ENCODE results near the gene TAPBP.
"Not testable (repeated sequence)": the region's sequence is repeated elsewhere in the genome, so short reads cannot be mapped to it uniquely, and the experiment has no call there.

Gene TAPBP

DNA sequence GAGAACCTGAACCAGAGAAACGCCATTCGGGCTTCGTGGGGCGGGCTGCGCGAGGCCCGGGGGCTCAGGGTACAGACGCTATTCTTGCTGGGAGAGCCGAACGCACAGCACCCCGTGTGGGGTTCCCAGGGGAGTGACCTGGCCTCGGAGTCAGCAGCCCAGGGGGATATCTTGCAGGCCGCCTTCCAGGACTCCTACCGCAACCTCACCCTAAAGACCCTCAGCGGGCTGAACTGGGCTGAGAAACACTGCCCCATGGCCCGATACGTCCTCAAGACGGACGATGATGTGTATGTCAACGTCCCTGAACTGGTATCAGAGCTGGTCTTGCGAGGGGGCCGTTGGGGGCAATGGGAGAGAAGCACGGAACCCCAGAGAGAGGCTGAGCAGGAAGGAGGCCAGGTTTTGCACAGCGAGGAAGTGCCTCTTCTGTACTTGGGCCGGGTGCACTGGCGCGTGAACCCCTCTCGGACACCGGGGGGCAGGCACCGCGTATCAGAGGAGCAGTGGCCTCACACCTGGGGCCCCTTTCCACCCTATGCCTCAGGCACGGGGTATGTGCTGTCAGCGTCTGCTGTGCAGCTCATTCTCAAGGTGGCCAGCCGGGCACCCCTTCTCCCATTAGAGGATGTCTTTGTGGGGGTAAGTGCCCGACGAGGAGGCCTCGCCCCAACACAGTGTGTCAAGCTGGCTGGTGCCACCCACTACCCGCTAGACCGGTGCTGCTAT is 36.1 kb downstream of the TAPBP start:
- no peak for DNase-seq (ENCODE audit: low read depth in 4 of 4, low spot score in 1 of 4)

DNA sequence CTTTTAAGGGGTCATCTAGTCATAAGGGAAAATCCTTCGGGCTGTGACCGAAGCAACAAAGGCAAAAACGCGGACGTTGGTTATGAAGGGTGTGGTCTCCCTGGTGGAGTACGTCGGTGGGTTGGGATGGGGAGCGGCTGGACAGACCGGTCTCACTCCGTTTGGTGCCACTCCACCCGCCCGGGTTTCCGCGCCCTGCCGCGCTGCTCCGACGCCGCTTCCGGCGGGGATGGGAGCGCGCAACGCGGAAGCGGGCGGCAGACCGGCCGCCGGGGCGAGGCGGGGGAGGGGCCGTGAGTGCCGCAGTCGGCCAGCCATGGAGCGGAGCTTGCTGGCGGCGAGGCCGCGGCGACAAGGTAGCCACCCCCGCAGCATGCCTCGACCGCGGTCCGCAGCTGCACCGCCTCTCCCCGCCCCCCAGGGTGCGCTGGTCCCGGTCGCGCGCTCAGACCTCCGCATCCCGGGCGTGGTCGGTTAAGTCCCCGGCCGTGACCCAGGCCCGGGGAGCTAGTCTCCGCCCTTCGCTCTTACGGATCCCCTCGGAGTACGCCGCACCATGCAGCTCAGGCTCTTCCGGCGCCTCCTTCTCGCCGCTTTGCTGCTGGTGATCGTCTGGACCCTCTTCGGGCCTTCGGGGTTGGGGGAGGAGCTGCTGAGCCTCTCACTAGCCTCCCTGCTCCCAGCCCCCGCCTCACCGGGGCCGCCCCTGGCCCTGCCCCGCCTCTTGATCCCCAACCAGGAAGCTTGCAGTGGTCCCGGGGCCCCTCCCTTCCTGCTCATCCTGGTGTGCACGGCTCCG is 36.8 kb downstream of the TAPBP start, which contains the start of gene B3GALT4:
Gene B3GALT4 (plus strand): TSS at position 260 of the 799 bp plus-strand sequence. CDS start 297 bp downstream, at position 557.
- DNase-seq (ENCODE audit: low read depth in 4 of 4, low spot score in 1 of 4) = peak in 2 of 4 experiments; percentile 69 to 79

DNA sequence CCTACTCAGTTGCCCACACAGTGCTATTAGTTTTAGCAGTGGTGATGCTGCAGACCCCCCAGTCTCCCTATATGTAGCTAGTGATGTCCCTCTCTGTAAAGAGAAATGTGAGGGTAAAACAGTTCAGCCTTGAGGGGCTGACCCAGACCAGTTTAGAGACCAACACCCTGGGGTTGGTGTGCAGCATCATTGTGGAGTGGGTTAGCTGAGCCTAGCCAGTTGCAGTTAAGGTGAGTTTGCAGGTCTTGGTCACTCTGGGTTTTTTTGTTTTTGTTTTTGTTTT is 37.4 kb downstream of the TAPBP start:
- no peak for DNase-seq (ENCODE audit: low read depth in 4 of 4, low spot score in 1 of 4)

DNA sequence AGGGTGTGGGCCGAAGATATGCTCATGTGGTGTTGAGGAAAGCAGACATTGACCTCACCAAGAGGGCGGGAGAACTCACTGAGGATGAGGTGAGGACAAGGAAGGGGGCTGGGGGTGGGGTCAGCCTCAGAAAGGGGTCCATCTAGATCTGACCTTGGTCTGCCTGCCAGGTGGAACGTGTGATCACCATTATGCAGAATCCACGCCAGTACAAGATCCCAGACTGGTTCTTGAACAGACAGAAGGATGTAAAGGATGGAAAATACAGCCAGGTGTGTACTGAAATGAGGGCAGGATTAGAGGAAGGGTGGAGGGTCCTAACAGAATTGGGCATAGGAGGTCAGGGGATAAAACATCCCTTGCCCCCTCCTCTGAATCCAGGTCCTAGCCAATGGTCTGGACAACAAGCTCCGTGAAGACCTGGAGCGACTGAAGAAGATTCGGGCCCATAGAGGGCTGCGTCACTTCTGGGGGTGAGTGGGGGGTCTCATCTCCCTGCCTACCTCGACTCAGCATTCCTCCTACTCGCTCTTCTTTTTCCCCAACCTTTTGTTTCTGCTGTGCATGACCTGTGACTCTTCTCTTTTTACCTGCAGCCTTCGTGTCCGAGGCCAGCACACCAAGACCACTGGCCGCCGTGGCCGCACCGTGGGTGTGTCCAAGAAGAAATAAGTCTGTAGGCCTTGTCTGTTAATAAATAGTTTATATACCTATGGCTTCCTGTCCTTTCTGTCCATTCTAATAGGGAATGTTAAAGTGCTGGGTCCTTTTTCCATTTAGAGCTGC is 37.9 kb downstream of the TAPBP start:
- not testable (repeated sequence) for DNase-seq (ENCODE audit: low read depth in 4 of 4, low spot score in 1 of 4)

DNA sequence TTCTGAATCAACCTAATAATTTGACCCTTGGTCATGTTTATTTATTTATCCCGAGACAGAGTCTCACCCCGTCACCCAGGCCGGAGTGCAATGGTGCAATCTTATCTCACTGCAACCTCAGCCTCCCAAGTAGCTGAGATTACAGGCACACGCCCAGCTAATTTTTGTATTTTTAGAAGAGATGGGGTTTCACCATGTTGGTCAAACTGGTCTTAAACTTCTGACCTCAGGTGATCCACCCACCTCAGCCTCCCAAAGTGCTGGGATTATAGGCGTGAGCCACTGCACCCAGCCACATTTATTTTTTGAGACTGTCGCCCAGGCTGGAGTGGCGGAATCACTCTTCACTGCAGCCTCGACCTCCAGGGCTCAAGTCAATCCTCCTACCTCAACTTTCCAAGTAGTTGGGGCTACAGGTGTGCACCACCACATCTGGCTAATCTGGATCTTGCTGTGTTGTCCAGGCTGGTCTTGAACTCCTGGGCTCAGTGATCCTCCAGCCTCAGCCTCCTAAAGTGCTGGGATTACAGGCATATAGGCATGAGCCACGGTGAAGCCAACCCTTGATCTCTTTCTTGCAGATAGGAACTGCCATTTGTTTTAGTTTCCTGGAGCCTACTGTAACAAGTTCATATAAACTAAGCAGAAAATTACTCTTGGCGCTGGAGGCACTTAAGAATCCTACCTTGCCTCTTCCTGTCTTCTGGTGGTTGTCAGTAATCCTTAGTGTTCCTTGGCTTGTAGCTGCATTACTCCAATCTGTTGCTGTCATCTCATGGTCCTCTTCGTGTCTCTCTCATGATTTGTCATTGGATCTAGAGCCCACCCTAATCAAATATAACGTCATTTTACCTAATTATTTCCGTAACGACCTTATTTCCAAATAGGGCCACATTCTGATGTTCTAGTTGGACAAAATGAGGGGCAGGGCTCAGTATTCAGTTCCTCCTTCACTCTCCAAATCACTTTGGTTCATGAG is 39.7 kb downstream of the TAPBP start:
- DNase-seq (ENCODE audit: low read depth in 4 of 4, low spot score in 1 of 4) = no peak

DNA sequence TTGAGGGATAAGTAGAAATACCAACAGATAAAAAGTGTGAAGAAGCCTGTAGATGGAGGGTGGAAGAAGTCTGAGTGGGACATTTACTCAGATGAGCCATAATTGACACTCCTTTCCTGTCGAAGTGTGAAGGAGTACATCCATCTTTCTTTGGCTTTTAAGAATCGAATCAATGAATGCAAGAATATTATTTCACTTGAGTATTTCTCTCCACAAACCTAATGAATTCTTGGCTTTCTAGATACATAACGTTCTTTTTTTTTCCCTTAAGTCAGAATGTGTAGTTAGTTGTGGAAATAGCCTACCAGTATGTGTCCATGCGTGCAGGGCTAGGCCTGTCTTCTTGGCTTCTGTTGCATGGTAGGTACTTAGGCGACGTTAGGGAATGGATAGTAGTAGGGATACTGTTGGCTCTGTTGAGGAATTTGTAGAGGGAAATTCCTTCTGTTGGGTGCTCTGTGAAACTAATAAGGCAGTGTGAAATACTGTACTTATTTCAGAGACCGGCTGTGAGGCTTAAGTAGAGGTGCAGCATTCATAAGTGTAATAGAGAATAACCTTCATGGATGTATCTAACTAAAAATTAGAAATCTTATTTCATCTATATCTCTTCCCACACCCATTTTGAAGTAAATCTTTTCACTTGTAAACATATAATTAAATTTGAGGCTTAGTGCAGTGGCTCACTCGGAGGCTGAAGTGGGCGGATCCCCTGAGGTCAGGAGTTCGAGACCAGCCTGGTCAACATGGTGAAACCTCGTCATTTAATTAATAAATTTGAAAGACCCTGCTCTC is 40.6 kb downstream of the TAPBP start:
- no peak for DNase-seq (ENCODE audit: low read depth in 4 of 4, low spot score in 1 of 4)

DNA sequence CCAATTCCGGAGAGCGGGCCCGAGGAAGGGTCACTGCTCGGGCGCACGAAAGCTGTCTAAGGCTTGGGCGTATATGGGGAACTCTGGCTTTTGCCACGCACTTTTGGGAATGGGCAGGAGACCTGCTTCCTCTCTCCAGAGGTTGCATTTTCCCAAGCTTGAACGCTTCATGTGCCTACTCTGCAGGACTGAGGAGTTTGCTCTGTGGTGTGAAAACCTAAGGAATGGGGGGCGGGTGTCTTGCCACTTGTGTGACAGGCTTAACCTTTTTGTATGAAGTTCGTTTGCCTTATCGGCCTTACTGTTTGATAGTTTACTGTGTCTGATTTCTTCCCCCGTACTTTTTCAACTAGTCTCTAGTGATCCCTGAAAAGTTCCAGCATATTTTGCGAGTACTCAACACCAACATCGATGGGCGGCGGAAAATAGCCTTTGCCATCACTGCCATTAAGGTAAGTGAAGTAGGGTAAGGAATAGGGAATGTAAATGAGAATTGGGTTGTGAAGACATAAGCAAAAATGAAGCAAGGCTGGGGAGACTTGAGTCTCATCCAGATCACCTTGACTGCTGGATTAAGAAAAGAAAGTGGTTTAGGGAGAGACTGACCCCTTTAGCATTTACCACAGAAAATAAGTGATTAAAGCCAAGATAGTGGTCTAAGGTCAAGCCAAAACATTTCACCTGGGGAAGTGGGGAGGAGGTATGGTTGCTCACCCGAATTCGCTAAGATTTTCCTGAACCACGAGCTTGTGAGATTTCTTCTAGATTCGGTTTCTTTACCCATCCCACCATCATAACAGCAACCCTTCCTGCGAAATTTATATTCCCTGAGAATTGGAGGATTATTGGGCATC is 41.4 kb downstream of the TAPBP start:
- no peak for DNase-seq (ENCODE audit: low read depth in 4 of 4, low spot score in 1 of 4)

DNA sequence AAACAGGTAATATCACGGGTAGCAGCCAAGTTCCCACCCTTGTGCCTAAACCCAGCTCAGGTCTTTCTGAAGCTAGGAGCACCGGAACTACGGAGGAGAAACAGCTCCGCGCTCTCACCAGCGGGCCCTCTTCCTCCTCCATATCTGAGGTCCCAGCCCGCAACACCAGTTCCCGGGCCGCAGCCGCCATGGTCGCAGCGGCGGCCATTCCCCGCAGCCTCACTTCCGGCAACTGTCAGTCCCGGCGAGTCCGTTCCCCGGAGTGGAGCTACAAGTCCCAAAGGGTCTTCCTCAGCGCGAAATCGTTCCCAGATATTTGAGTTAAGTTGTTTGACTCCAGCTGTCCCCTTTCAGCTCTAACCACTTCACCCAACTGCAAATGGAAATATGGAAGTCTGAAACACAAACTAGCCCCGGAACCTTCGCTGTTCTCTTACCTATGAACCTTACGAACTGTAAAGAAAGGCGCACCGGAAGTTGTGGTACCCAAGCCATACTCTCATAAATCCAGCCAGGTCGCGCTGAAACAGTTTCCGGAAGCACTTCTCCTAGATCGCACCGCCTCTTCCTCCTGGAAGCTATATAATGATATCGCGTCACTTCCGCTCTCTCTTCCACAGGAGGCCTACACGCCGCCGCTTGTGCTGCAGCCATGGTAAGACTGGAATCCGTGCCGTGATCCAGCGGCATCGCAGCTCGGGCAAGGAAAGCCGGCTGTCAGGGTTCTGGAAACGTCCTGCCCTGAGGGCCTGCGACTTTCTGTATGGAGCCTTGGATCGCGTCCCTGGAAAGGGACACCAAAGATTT is 42.2 kb downstream of the TAPBP start, which contains the start of the genes RPS18 and VPS52:
Gene RPS18 (plus strand): TSS at position 608 of the 807 bp plus-strand sequence. CDS start 45 bp downstream, at position 653.
Gene VPS52 (minus strand): TSS at position 409 of the 807 bp plus-strand sequence. CDS start 201 bp downstream, at position 208.
- peak; percentile 71 to 79 (median 76) for DNase-seq (ENCODE audit: low read depth in 4 of 4, low spot score in 1 of 4)

DNA sequence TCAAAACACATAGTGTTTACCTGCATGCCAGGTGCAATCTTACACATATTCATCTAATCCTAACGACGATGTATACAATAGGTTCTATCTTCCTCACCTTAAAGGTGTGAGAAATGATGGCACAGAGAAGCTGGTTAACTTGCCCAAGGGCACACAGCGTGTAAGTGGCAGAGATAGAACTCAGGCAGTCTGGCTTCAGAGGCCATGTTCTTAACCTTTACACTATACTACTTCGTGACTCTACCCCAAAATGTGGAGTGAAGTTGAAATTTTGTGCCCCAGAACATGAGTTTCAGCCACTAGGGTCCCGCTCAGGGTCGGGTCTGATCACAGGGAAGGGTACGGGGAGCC is 42.8 kb downstream of the TAPBP start:
- DNase-seq (ENCODE audit: low read depth in 4 of 4, low spot score in 1 of 4) = no peak

DNA sequence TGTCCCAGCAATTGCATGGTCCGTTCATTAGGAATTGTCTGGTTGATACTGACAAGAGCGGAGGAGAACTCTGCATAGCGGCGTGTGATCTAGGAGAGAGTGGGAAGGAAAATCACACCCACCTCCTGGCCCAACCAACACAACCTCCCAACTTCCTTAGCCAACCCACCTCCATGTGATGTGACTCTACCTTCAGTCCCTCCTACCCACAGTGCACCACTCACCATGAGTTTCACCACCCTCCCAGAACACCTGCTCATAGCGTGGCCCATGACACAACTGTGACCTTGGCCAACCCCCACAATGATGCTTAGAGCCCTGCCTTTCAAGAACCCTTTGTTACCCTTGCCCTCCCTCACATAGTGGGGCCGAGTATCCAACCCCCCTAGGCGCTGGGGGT is 49.9 kb downstream of the TAPBP start:
- no peak for DNase-seq (ENCODE audit: low read depth in 4 of 4, low spot score in 1 of 4)

- DNase-seq (ENCODE audit: low read depth in 4 of 4, low spot score in 1 of 4) = not testable (repeated sequence)
Observed at GRCh38 chr6:33262490-33262889, 51.4 kb downstream of the TAPBP start.

DNA sequence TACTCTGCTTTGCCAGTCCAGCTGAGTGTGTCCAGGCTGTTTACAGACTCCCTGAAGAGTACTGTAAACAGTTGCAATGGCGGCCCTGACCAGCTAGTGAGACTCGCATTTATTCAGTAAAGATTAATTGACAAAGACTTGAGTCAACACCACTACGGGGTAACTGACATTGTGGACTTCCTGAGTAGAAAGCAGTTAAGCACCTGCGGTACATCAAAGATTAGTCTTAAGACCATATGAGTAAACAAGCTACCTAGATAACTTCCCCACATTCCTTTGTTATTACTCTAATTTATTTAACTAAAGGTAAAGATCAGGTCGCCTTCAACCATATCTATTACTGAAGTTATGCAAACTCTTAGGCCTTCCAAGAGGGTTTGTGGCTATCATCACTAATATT is 54.8 kb downstream of the TAPBP start:
- DNase-seq (ENCODE audit: low read depth in 4 of 4, low spot score in 1 of 4) = no peak

GRCh38 chr6:33254591-33254990 is 59.3 kb downstream of the TAPBP start:
- DNase-seq (ENCODE audit: low read depth in 4 of 4, low spot score in 1 of 4) = no peak

- no peak for DNase-seq (ENCODE audit: low read depth in 4 of 4, low spot score in 1 of 4)
Observed at GRCh38 chr6:33252759-33253158, 61.1 kb downstream of the TAPBP start.

GRCh38 chr6:33251395-33252012 is 62.4 kb downstream of the TAPBP start:
- no peak for DNase-seq (ENCODE audit: low read depth in 4 of 4, low spot score in 1 of 4)

GRCh38 chr6:33250731-33251130 is 63.1 kb downstream of the TAPBP start:
- no peak for DNase-seq (ENCODE audit: low read depth in 4 of 4, low spot score in 1 of 4)

Data from stimulated activated CD4-positive, alpha-beta T cell treated with anti-CD3 and anti-CD28 coated beads, Interleukin-1b, Interleukin-23, amount 100 ng/mL, for 24 hours (primary cell).